Measurements from ENCODE around the gene UGGT1.

GRCh38 chr2:128178149-128178649, 87.2 kb downstream of the UGGT1 start:
- TF ChIP-seq POLR2A (IDR thresholded peaks at IDR 0.05), result no peak
- no peak for TF ChIP-seq POLR2AphosphoS5 (IDR thresholded peaks at IDR 0.05)
- no peak for TF ChIP-seq CTCF (IDR thresholded peaks at IDR 0.05)
